HEK293 (cell line): Measurements from ENCODE around the gene DPP6.

Source experiments
- CTCF ChIA-PET: fragments of 350-600 bp; formaldehyde crosslinking; extraction: SDS; loops from one replicate; lab custom pipeline; 2021; ENCODE audit warnings: antibody characterized with exemption; lab: Yijun Ruan, JAX
- POLR2A ChIA-PET: fragments of 300-600 bp; formaldehyde crosslinking; extraction: SDS; loops from one replicate; lab custom pipeline; 2020; ENCODE audit warnings: antibody characterized with exemption, inconsistent platforms; lab: Yijun Ruan, JAX
- H3K27ac ChIP-seq: fragments of 200-500 bp; sonication (Bioruptor generic); 2 replicates; pipeline ENCODE4 v1.5.1; 2014; ENCODE audit warnings: low read depth, low read length, control low read depth, inconsistent platforms; ENCODE audit errors: extremely low read depth
- H3K36me3 ChIP-seq, 2 experiments: fragments of 200-500 bp in 1 of 2; sonication (Bioruptor generic) in 1 of 2; 1 replicate in 1 of 2; 2 replicates in 1 of 2; pipeline ENCODE4 v1.5.1; 2014 to 2017; ENCODE audit warnings: inconsistent platforms in 2 of 2, low read length in 2 of 2; ENCODE audit not compliant: control insufficient read depth in 2 of 2, insufficient read depth in 1 of 2
- H3K4me1 ChIP-seq: fragments of 200-500 bp; sonication (Bioruptor generic); 2 replicates; pipeline ENCODE4 v1.5.1; 2014; ENCODE audit warnings: mild to moderate bottlenecking, low read length, inconsistent platforms; ENCODE audit not compliant: control insufficient read depth, insufficient read depth
- H3K4me3 ChIP-seq: 2 replicates; pipeline ENCODE4 v1.5.1; 2011; ENCODE audit warnings: low read depth, mild to moderate bottlenecking, control low read depth, low read length, moderate library complexity
- H3K9me3 ChIP-seq: fragments of 200-500 bp; sonication (Bioruptor generic); 2 replicates; pipeline ENCODE4 v1.5.1; 2014; ENCODE audit warnings: low read depth, low read length, inconsistent platforms; ENCODE audit not compliant: control insufficient read depth, insufficient read depth
- BCL11B ChIP-seq: fragments of 450-650 bp; formaldehyde crosslinking; IDR thresholded peaks from 2 replicates; pipeline ENCODE4 v1.5.1; 2016; ENCODE audit warnings: low read depth, missing biosample characterization, missing genetic modification characterization
- GLI4 ChIP-seq: fragments of 450-650 bp; formaldehyde crosslinking; IDR thresholded peaks from 2 replicates; pipeline ENCODE4 v1.5.1; 2016; ENCODE audit warnings: missing biosample characterization, missing genetic modification characterization
- GLIS1 ChIP-seq: fragments of 450-650 bp; formaldehyde crosslinking; IDR thresholded peaks from 2 replicates; pipeline ENCODE4 v1.5.1; 2016; ENCODE audit warnings: missing biosample characterization, missing genetic modification characterization
- HOXC10 ChIP-seq: sonication (generic); formaldehyde crosslinking; IDR thresholded peaks from 2 replicates; pipeline ENCODE4 v1.8.1; 2023; ENCODE audit warnings: mild to moderate bottlenecking, missing genetic modification reagents
- OSR2 ChIP-seq: fragments of 450-650 bp; formaldehyde crosslinking; IDR thresholded peaks from 2 replicates; pipeline ENCODE4 v1.5.1; 2016; ENCODE audit warnings: missing biosample characterization, missing genetic modification characterization
- PRDM1 ChIP-seq: fragments of 450-650 bp; formaldehyde crosslinking; IDR thresholded peaks from 2 replicates; pipeline ENCODE4; 2016; ENCODE audit warnings: missing biosample characterization, missing genetic modification characterization
- WT1 ChIP-seq: fragments of 450-650 bp; formaldehyde crosslinking; IDR thresholded peaks from 2 replicates; pipeline ENCODE4 v1.5.1; 2016; ENCODE audit warnings: missing biosample characterization, missing genetic modification characterization
- ZBTB20 ChIP-seq: fragments of 450-650 bp; formaldehyde crosslinking; IDR thresholded peaks from 2 replicates; pipeline ENCODE4 v1.5.1; 2016; ENCODE audit warnings: missing biosample characterization, missing genetic modification characterization
- ZFHX2 ChIP-seq: fragments of 450-650 bp; formaldehyde crosslinking; conservative IDR thresholded peaks from 2 replicates; pipeline ENCODE4 v1.5.1; 2016; ENCODE audit warnings: missing biosample characterization, missing genetic modification characterization
- ZNF354C ChIP-seq: fragments of 450-650 bp; formaldehyde crosslinking; IDR thresholded peaks from 2 replicates; pipeline ENCODE4 v1.5.1; 2016; ENCODE audit warnings: missing biosample characterization, missing genetic modification characterization, low read depth, borderline replicate concordance
- ZNF530 ChIP-seq: fragments of 450-650 bp; formaldehyde crosslinking; IDR thresholded peaks from 2 replicates; pipeline ENCODE4 v1.5.1; 2016; ENCODE audit warnings: low read depth, missing biosample characterization, missing genetic modification characterization
- ZNF621 ChIP-seq: fragments of 450-650 bp; formaldehyde crosslinking; IDR thresholded peaks from 2 replicates; pipeline ENCODE4 v1.5.1; 2017; ENCODE audit warnings: missing biosample characterization, missing genetic modification characterization
- ZNF664 ChIP-seq: fragments of 450-650 bp; formaldehyde crosslinking; IDR thresholded peaks from 2 replicates; pipeline ENCODE4 v1.5.1; 2016; ENCODE audit warnings: missing biosample characterization, missing genetic modification characterization
- ZNF768 ChIP-seq: fragments of 450-650 bp; formaldehyde crosslinking; IDR thresholded peaks from 2 replicates; pipeline ENCODE4 v1.5.1; 2018; ENCODE audit warnings: missing biosample characterization, mild to moderate bottlenecking, missing genetic modification characterization
- TF ChIP-seq, protein P1 (sequence below): fragments of 450-650 bp; formaldehyde crosslinking; IDR thresholded peaks from 2 replicates; pipeline ENCODE4 v1.5.1; 2016; ENCODE audit warnings: missing biosample characterization, missing genetic modification characterization
- TF ChIP-seq, protein P2 (sequence below): fragments of 450-650 bp; formaldehyde crosslinking; IDR thresholded peaks from 2 replicates; pipeline ENCODE4 v1.5.1; 2016; ENCODE audit warnings: missing biosample characterization, missing genetic modification characterization
- TF ChIP-seq, protein P3 (sequence below): fragments of 450-650 bp; formaldehyde crosslinking; IDR thresholded peaks from 2 replicates; pipeline ENCODE4 v1.5.1; 2016; ENCODE audit warnings: missing biosample characterization, missing genetic modification characterization, low read depth
- TF ChIP-seq, protein P4 (sequence below): fragments of 450-650 bp; formaldehyde crosslinking; IDR thresholded peaks from 2 replicates; pipeline ENCODE4 v1.5.1; 2016; ENCODE audit warnings: missing biosample characterization, missing genetic modification characterization, borderline replicate concordance
- TF ChIP-seq, protein P5 (sequence below): fragments of 450-650 bp; formaldehyde crosslinking; conservative IDR thresholded peaks from 2 replicates; pipeline ENCODE4 v1.5.1; 2016; ENCODE audit warnings: low read depth, missing biosample characterization, missing genetic modification characterization

DPP6 gene

DNA sequence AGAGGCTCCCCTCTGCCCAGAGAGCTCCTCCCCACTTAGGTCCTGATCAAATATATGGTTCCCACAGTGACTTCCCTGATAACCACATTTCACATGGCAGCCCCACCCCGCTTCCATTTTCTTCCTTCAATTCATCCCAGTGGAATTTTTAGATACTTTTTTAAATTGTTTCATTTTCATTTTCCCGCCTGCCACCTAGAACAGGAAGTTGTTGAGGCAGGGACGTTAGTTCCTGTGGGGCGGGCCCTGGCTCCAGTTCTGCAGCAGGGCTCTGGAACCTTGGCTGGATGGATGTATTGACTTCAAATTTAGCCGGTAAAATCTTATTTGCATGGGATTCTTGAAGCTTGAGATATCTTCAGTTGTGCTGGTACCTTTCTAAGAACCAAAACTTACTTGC lies 724.2 kb downstream of the DPP6 start (continued):
- TF ChIP-seq, protein P1, sequence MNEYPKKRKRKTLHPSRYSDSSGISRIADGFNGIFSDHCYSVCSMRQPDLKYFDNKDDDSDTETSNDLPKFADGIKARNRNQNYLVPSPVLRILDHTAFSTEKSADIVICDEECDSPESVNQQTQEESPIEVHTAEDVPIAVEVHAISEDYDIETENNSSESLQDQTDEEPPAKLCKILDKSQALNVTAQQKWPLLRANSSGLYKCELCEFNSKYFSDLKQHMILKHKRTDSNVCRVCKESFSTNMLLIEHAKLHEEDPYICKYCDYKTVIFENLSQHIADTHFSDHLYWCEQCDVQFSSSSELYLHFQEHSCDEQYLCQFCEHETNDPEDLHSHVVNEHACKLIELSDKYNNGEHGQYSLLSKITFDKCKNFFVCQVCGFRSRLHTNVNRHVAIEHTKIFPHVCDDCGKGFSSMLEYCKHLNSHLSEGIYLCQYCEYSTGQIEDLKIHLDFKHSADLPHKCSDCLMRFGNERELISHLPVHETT (tag by site-specific recombination): no peak
- TF ChIP-seq ZFHX2 (tag by site-specific recombination): no peak

DNA sequence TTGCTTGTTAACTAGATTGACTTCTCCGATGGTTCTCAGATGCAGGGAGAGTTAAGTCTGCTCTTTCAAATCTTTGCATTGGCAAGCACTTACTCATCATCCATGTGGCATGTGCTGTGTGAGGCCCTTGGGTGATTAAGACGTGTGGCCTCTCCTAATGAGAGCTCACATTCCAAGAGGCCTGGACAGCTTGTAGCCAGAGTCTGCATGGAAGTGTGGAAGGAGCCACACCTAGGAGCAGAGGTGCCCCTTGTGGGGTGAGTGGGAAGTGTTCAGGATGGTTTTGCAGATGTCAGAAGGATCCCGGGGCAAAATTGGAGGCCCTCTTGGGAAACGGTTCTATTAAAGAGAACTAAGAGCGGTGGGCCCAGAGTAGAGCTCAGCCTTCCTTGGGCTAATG lies 724.8 kb downstream of the DPP6 start:
- Histone ChIP-seq H3K4me1 (no peaks in the 10 kb centered on the region), H3K9me3 (no peaks in the 10 kb centered on the region), H3K4me3 (no peak overlapping the region), H3K36me3 (no peaks in the 10 kb centered on the region), H3K27ac (no peak overlapping the region)
- POLR2A ChIA-PET: no interaction called here
- CTCF ChIA-PET: interaction anchor here (0.6 to 1.2 kb wide), 3 partner anchors 8 to 155 kb away, joined by 3 read pairs; no protein-coding TSS in a partner anchor
- no peak for TF ChIP-seq ZNF621 (tag by site-specific recombination)
- no peak for TF ChIP-seq ZBTB20 (tag by site-specific recombination)
- TF ChIP-seq ZNF664 (tag by site-specific recombination): no peak
- no peak for TF ChIP-seq OSR2 (tag by site-specific recombination)
- no peak for TF ChIP-seq ZNF354C (tag by site-specific recombination)
- no peak for TF ChIP-seq GLIS1 (tag by site-specific recombination)
- no peak for TF ChIP-seq HOXC10 (CRISPR knock-in tag)
- TF ChIP-seq, protein P2, sequence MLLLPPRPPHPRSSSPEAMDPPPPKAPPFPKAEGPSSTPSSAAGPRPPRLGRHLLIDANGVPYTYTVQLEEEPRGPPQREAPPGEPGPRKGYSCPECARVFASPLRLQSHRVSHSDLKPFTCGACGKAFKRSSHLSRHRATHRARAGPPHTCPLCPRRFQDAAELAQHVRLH (tag by site-specific recombination): no peak
- no peak for TF ChIP-seq ZNF530
- no peak for TF ChIP-seq PRDM1 (tag by site-specific recombination)
- no peak for TF ChIP-seq WT1
- TF ChIP-seq GLI4 (tag by site-specific recombination): no peak
- TF ChIP-seq ZNF768 (tag by site-specific recombination): no peak
- TF ChIP-seq BCL11B (tag by site-specific recombination): no peak
- TF ChIP-seq, protein P3, sequence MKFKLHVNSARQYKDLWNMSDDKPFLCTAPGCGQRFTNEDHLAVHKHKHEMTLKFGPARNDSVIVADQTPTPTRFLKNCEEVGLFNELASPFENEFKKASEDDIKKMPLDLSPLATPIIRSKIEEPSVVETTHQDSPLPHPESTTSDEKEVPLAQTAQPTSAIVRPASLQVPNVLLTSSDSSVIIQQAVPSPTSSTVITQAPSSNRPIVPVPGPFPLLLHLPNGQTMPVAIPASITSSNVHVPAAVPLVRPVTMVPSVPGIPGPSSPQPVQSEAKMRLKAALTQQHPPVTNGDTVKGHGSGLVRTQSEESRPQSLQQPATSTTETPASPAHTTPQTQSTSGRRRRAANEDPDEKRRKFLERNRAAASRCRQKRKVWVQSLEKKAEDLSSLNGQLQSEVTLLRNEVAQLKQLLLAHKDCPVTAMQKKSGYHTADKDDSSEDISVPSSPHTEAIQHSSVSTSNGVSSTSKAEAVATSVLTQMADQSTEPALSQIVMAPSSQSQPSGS (tag by site-specific recombination): no peak
- TF ChIP-seq, protein P4, sequence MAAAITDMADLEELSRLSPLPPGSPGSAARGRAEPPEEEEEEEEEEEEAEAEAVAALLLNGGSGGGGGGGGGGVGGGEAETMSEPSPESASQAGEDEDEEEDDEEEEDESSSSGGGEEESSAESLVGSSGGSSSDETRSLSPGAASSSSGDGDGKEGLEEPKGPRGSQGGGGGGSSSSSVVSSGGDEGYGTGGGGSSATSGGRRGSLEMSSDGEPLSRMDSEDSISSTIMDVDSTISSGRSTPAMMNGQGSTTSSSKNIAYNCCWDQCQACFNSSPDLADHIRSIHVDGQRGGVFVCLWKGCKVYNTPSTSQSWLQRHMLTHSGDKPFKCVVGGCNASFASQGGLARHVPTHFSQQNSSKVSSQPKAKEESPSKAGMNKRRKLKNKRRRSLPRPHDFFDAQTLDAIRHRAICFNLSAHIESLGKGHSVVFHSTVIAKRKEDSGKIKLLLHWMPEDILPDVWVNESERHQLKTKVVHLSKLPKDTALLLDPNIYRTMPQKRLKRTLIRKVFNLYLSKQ (tag by site-specific recombination): no peak
- TF ChIP-seq, protein P5, sequence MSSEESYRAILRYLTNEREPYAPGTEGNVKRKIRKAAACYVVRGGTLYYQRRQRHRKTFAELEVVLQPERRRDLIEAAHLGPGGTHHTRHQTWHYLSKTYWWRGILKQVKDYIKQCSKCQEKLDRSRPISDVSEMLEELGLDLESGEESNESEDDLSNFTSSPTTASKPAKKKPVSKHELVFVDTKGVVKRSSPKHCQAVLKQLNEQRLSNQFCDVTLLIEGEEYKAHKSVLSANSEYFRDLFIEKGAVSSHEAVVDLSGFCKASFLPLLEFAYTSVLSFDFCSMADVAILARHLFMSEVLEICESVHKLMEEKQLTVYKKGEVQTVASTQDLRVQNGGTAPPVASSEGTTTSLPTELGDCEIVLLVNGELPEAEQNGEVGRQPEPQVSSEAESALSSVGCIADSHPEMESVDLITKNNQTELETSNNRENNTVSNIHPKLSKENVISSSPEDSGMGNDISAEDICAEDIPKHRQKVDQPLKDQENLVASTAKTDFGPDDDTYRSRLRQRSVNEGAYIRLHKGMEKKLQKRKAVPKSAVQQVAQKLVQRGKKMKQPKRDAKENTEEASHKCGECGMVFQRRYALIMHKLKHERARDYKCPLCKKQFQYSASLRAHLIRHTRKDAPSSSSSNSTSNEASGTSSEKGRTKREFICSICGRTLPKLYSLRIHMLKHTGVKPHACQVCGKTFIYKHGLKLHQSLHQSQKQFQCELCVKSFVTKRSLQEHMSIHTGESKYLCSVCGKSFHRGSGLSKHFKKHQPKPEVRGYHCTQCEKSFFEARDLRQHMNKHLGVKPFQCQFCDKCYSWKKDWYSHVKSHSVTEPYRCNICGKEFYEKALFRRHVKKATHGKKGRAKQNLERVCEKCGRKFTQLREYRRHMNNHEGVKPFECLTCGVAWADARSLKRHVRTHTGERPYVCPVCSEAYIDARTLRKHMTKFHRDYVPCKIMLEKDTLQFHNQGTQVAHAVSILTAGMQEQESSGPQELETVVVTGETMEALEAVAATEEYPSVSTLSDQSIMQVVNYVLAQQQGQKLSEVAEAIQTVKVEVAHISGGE (tag by site-specific recombination): no peak
